ENCODE results near the gene PTCH1.

The PTCH1 gene

GRCh38 chr9:95515272-95516113 lies 1.3 kb downstream of the PTCH1 start (continued):
- TF ChIP-seq ZBTB44 (tag by site-specific recombination; IDR thresholded peaks at IDR 0.05) (no peak), PRDM2 (tag by site-specific recombination; IDR thresholded peaks at IDR 0.05; ENCODE audit: borderline replicate concordance) (no peak), SCRT1 (tag by site-specific recombination; IDR thresholded peaks at IDR 0.05; ENCODE audit: borderline replicate concordance) (no peak), PRDM1 (tag by site-specific recombination; IDR thresholded peaks at IDR 0.05) (no peak), ZNF121 (tag by site-specific recombination; IDR thresholded peaks at IDR 0.05) (no peak), ZNF837 (tag by site-specific recombination; IDR thresholded peaks at IDR 0.05) (no peak), ATF2 (tag by site-specific recombination; IDR thresholded peaks at IDR 0.05; ENCODE audit: low read depth) (no peak), ZNF626 (tag by site-specific recombination; IDR thresholded peaks at IDR 0.05) (no peak), ZFHX2 (tag by site-specific recombination; conservative IDR thresholded peaks at IDR 0.05) (peak; percentile 66), ZNF248 (tag by site-specific recombination; IDR thresholded peaks at IDR 0.05) (no peak), ZNF747 (tag by site-specific recombination; IDR thresholded peaks at IDR 0.05) (no peak), ZNF157 (tag by site-specific recombination; IDR thresholded peaks at IDR 0.05) (no peak), GLIS1 (tag by site-specific recombination; IDR thresholded peaks at IDR 0.05) (no peak; the same call in 1 of the 2 replicates), YY2 (tag by site-specific recombination; IDR thresholded peaks at IDR 0.05) (no peak), ZNF776 (tag by site-specific recombination; IDR thresholded peaks at IDR 0.05; ENCODE audit: borderline replicate concordance) (no peak), MEIS1 (CRISPR knock-in tag; IDR thresholded peaks at IDR 0.05; ENCODE audit: borderline replicate concordance) (no peak), SETDB1 (IDR thresholded peaks at IDR 0.05; ENCODE audit: insufficient read length, low read length) (no peak), AEBP2 (tag by site-specific recombination; IDR thresholded peaks at IDR 0.05; ENCODE audit: borderline replicate concordance) (no peak), SP2 (tag by site-specific recombination; IDR thresholded peaks at IDR 0.05) (peak; percentile 30), HIC1 (tag by site-specific recombination; IDR thresholded peaks at IDR 0.05) (no peak), KLF9 (tag by site-specific recombination; IDR thresholded peaks at IDR 0.05; ENCODE audit: low read depth) (no peak), ZNF10 (tag by site-specific recombination; IDR thresholded peaks at IDR 0.05) (no peak), ZNF398 (tag by site-specific recombination; IDR thresholded peaks at IDR 0.05) (0 out of 2 replicates have a peak, but pooled peaks have one; percentile 19), ZNF600 (tag by site-specific recombination; IDR thresholded peaks at IDR 0.05) (peak; percentile 38; the same call in 1 of the 2 replicates), IKZF3 (tag by site-specific recombination; IDR thresholded peaks at IDR 0.05) (no peak)

All from HEK293 (cell line).